Liver (tissue), 9 donors: ENCODE results near the gene RPL10. TPM values are rescaled to one million over a fixed set of nuclear protein-coding genes. Genes with fewer than 3 reads are reported as not detected.

Experiments used
- DNase-seq: peaks from one replicate; pipeline ENCODE4 v3.0.0-alpha.2; 2017; ENCODE audit warnings: low spot score
- H3K27ac ChIP-seq, 2 donors: one replicate each; pipeline ENCODE4 v1.7.0; 2013; ENCODE audit warnings: inconsistent platforms in 2 of 2, low read length in 2 of 2, control low read depth in 1 of 2, low read depth in 1 of 2, mild to moderate bottlenecking in 1 of 2
- H3K27me3 ChIP-seq, 4 donors: one replicate each; pipeline versions ENCODE4 v1.6.1 to v1.7.0; 2013; ENCODE audit warnings: low read length in 3 of 4, inconsistent platforms in 1 of 4, mild to moderate bottlenecking in 1 of 4, moderate library complexity in 1 of 4; ENCODE audit not compliant: control insufficient read depth in 4 of 4, insufficient read depth in 4 of 4
- H3K36me3 ChIP-seq, 4 donors: one replicate each; pipeline versions ENCODE4 v1.6.1 to v1.7.0; 2013; ENCODE audit warnings: low read length in 3 of 4, mild to moderate bottlenecking in 3 of 4, low read depth in 1 of 4, moderate library complexity in 1 of 4; ENCODE audit not compliant: control insufficient read depth in 4 of 4, insufficient read depth in 3 of 4
- H3K4me1 ChIP-seq, 4 donors: one replicate each; pipeline versions ENCODE4 v1.6.1 to v1.7.0; 2013; ENCODE audit warnings: low read length in 3 of 4, mild to moderate bottlenecking in 3 of 4, moderate library complexity in 1 of 4; ENCODE audit not compliant: control insufficient read depth in 4 of 4, insufficient read depth in 4 of 4
- H3K4me3 ChIP-seq, 3 donors: one replicate each; pipeline versions ENCODE4 v1.6.1 to v1.7.0; 2013; ENCODE audit warnings: low read length in 3 of 3, control low read depth in 1 of 3, low read depth in 1 of 3, mild to moderate bottlenecking in 1 of 3
- H3K9ac ChIP-seq, 2 donors: one replicate each; pipeline ENCODE4 v1.7.0; 2013; ENCODE audit warnings: low read length in 2 of 2, mild to moderate bottlenecking in 2 of 2, moderate library complexity in 2 of 2, control low read depth in 1 of 2, low read depth in 1 of 2
- H3K9me3 ChIP-seq, 4 donors: one replicate each; pipeline versions ENCODE4 v1.6.1 to v1.7.0; 2013; ENCODE audit warnings: low read length in 3 of 4; ENCODE audit not compliant: control insufficient read depth in 4 of 4
- FOXA2 ChIP-seq: IDR thresholded peaks from 2 replicates; pipeline ENCODE4 v1.6.1; 2016; ENCODE audit warnings: antibody characterized with exemption
- GABPA ChIP-seq, 2 donors: IDR thresholded peaks in 1 of 2; conservative IDR thresholded peaks in 1 of 2; 2 replicates each; pipeline ENCODE4 v1.6.1; 2016; ENCODE audit warnings: antibody characterized with exemption in 2 of 2, mild to moderate bottlenecking in 1 of 2, moderate library complexity in 1 of 2
- HNF4G ChIP-seq: IDR thresholded peaks from 2 replicates; pipeline ENCODE4 v1.6.1; 2016; ENCODE audit warnings: antibody characterized with exemption
- JUND ChIP-seq, 2 donors: IDR thresholded peaks; 2 replicates each; pipeline ENCODE4 v1.6.1; 2016; ENCODE audit warnings: antibody characterized with exemption in 2 of 2
- NR2F2 ChIP-seq: IDR thresholded peaks from 2 replicates; pipeline ENCODE4 v1.6.1; 2016; ENCODE audit warnings: antibody characterized with exemption
- RAD21 ChIP-seq, 2 donors: IDR thresholded peaks; 2 replicates each; pipeline ENCODE4 v1.6.1; 2016; ENCODE audit warnings: antibody characterized with exemption in 2 of 2, mild to moderate bottlenecking in 2 of 2
- WGBS: extraction: QIAGEN DNeasy Blood & Tissue Kit; methylation state at CpG from one replicate; pipeline ENCODE4 v1.1.7; 2013; 5-methylcytosine and 5-hydroxymethylcytosine counted together
- polyA plus RNA-seq, 2 donors: library from polyadenylated mRNA; stranded (reverse) in 1 of 2; unstranded in 1 of 2; fragments of 200-250 nt in 1 of 2; fragments of >200 nt in 1 of 2; fragmentation: Nextera tagmentation in 1 of 2; extraction: Ambion mirVana in 1 of 2; gene quantifications; one replicate each; pipeline versions ENCODE4 v1.2.1 to v1.2.3, GENCODE V29; 2013 to 2015
- total RNA-seq, 2 donors: library from RNA; depleted of rRNA; stranded (reverse); fragments of >200 nt; gene quantifications; one replicate each; pipeline ENCODE4 v1.2.3, GENCODE V29; 2014
- TF ChIP-seq, protein P1 (sequence below): IDR thresholded peaks from 2 replicates; pipeline ENCODE4 v1.6.1; 2016; ENCODE audit warnings: antibody characterized with exemption
- TF ChIP-seq, protein P2 (sequence below): IDR thresholded peaks from 2 replicates; pipeline ENCODE4 v1.6.1; 2016; ENCODE audit warnings: antibody characterized with exemption
- TF ChIP-seq, protein P3 (sequence below): IDR thresholded peaks from 2 replicates; pipeline ENCODE4 v1.6.1; 2016; ENCODE audit warnings: antibody characterized with exemption, mild to moderate bottlenecking
- TF ChIP-seq, protein P4 (sequence below): fragments of 150-350 bp; IDR thresholded peaks from 2 replicates; pipeline ENCODE4 v1.5.1; 2017; ENCODE audit warnings: improper control_type of control experiment, low read depth, low read length; ENCODE audit not compliant: missing input control
- TF ChIP-seq, protein P5 (sequence below): IDR thresholded peaks from 2 replicates; pipeline ENCODE4 v1.6.1; 2016; ENCODE audit warnings: antibody characterized with exemption
- donor health status: healthy.
- donor health status: healthy.
- donor health status: healthy.
- donor health status: healthy.
- donor health status: healthy.

RPL10 gene
- total and polyA plus RNA-seq, 4 donors, result 446 to 1,644 (median 1,423) TPM

DNA sequence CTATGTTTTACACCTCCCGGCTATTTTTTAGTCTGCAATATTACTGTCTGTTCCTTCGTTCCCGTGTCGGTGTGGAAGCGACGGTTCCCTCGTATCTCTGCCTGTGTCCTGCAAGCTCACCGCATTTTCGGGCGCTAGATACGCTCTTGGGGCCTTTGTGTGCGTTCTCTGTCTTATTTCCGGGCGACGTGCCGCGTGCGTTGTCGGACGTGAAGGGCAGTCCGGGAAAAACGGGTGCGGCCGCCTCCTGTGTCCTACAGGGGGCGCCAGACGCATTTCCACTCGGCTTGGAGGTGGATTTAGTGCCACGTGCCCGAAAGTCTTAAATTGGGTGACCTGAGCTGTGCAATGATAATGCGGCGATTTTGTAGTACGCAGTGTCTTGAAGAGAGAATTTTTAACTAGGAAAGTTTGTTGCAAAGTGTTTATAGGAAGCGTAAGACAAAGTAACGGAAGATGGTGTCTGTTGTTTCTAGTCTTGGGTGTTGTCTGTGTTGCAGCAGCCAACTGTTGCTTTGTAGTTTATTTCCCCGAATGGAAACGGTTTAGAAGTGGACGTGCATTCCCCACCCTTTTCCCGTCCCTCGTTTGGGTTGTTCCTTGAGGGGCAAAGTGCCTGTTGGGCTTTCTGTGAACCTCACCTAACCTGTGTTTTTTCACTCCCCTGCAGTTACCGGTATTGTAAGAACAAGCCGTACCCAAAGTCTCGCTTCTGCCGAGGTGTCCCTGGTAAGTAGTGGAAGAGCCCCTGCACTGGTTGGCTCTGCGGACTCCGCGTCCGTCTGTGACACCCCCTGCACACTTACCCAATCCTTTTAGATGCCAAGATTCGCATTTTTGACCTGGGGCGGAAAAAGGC is 720 bp downstream of the RPL10 start:
- H3K4me3 ChIP-seq, result peak overlapping the region; percentile 71 to 94 (median 92)
- TF ChIP-seq NR2F2, result peak; percentile 13
- TF ChIP-seq HNF4G, result no peak
- TF ChIP-seq, protein P1, sequence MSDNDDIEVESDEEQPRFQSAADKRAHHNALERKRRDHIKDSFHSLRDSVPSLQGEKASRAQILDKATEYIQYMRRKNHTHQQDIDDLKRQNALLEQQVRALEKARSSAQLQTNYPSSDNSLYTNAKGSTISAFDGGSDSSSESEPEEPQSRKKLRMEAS, result peak; percentile 82
- TF ChIP-seq JUND (IDR thresholded peaks at IDR 0.05), result no peak
- TF ChIP-seq, protein P2, sequence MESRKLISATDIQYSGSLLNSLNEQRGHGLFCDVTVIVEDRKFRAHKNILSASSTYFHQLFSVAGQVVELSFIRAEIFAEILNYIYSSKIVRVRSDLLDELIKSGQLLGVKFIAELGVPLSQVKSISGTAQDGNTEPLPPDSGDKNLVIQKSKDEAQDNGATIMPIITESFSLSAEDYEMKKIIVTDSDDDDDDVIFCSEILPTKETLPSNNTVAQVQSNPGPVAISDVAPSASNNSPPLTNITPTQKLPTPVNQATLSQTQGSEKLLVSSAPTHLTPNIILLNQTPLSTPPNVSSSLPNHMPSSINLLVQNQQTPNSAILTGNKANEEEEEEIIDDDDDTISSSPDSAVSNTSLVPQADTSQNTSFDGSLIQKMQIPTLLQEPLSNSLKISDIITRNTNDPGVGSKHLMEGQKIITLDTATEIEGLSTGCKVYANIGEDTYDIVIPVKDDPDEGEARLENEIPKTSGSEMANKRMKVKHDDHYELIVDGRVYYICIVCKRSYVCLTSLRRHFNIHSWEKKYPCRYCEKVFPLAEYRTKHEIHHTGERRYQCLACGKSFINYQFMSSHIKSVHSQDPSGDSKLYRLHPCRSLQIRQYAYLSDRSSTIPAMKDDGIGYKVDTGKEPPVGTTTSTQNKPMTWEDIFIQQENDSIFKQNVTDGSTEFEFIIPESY, result no peak
- peak; percentile 76 to 77 for TF ChIP-seq RAD21 (IDR thresholded peaks at IDR 0.05)
- TF ChIP-seq, protein P3, sequence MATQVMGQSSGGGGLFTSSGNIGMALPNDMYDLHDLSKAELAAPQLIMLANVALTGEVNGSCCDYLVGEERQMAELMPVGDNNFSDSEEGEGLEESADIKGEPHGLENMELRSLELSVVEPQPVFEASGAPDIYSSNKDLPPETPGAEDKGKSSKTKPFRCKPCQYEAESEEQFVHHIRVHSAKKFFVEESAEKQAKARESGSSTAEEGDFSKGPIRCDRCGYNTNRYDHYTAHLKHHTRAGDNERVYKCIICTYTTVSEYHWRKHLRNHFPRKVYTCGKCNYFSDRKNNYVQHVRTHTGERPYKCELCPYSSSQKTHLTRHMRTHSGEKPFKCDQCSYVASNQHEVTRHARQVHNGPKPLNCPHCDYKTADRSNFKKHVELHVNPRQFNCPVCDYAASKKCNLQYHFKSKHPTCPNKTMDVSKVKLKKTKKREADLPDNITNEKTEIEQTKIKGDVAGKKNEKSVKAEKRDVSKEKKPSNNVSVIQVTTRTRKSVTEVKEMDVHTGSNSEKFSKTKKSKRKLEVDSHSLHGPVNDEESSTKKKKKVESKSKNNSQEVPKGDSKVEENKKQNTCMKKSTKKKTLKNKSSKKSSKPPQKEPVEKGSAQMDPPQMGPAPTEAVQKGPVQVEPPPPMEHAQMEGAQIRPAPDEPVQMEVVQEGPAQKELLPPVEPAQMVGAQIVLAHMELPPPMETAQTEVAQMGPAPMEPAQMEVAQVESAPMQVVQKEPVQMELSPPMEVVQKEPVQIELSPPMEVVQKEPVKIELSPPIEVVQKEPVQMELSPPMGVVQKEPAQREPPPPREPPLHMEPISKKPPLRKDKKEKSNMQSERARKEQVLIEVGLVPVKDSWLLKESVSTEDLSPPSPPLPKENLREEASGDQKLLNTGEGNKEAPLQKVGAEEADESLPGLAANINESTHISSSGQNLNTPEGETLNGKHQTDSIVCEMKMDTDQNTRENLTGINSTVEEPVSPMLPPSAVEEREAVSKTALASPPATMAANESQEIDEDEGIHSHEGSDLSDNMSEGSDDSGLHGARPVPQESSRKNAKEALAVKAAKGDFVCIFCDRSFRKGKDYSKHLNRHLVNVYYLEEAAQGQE, result no peak
- TF ChIP-seq, protein P4, sequence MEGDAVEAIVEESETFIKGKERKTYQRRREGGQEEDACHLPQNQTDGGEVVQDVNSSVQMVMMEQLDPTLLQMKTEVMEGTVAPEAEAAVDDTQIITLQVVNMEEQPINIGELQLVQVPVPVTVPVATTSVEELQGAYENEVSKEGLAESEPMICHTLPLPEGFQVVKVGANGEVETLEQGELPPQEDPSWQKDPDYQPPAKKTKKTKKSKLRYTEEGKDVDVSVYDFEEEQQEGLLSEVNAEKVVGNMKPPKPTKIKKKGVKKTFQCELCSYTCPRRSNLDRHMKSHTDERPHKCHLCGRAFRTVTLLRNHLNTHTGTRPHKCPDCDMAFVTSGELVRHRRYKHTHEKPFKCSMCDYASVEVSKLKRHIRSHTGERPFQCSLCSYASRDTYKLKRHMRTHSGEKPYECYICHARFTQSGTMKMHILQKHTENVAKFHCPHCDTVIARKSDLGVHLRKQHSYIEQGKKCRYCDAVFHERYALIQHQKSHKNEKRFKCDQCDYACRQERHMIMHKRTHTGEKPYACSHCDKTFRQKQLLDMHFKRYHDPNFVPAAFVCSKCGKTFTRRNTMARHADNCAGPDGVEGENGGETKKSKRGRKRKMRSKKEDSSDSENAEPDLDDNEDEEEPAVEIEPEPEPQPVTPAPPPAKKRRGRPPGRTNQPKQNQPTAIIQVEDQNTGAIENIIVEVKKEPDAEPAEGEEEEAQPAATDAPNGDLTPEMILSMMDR, result peak; percentile 72
- TF ChIP-seq, protein P5, sequence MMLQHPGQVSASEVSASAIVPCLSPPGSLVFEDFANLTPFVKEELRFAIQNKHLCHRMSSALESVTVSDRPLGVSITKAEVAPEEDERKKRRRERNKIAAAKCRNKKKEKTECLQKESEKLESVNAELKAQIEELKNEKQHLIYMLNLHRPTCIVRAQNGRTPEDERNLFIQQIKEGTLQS, result no peak
- no peak for TF ChIP-seq FOXA2
- peak in 1 of 2 donors; percentile 26 for TF ChIP-seq GABPA (IDR thresholded peaks at IDR 0.05 in 1 of 2, conservative IDR thresholded peaks at IDR 0.05 in 1 of 2)
- H3K36me3 ChIP-seq, result peaks cover 0 to 10% (median 7%) of the 10 kb centered on the region in 4 donors
- 1% methylated on average over 49 of the region's 49 CpGs for WGBS
- no peaks in the 10 kb centered on the region for H3K9me3 ChIP-seq
- H3K4me1 ChIP-seq, result peaks cover 1 to 36% (median 26%) of the 10 kb centered on the region in 4 donors
- no peaks in the 10 kb centered on the region for H3K27me3 ChIP-seq
- peak; percentile 88 for DNase-seq
- H3K9ac ChIP-seq, result peak overlapping the region; percentile 95 to 98
- H3K27ac ChIP-seq, result peak overlapping the region; percentile 80 to 98
